22Rv1 (cell line): Measurements from ENCODE around the gene COL2A1.

Experiments used
- CTCF ChIP-seq: fragments of 450-650 bp; IDR thresholded peaks from 2 replicates; pipeline ENCODE4 v1.5.1; 2017; ENCODE audit warnings: mild to moderate bottlenecking
- ZFX ChIP-seq: fragments of 450-650 bp; IDR thresholded peaks from 2 replicates; pipeline ENCODE4 v1.6.1; 2017; ENCODE audit warnings: antibody characterized with exemption, borderline replicate concordance

- TF ChIP-seq CTCF (no peak), ZFX (no peak)
Measured at GRCh38 chr12:48031135-48031960, 27.1 kb upstream of the COL2A1 start.
